Measurements from ENCODE around the gene TMEM72.

- TF ChIP-seq, protein P1, sequence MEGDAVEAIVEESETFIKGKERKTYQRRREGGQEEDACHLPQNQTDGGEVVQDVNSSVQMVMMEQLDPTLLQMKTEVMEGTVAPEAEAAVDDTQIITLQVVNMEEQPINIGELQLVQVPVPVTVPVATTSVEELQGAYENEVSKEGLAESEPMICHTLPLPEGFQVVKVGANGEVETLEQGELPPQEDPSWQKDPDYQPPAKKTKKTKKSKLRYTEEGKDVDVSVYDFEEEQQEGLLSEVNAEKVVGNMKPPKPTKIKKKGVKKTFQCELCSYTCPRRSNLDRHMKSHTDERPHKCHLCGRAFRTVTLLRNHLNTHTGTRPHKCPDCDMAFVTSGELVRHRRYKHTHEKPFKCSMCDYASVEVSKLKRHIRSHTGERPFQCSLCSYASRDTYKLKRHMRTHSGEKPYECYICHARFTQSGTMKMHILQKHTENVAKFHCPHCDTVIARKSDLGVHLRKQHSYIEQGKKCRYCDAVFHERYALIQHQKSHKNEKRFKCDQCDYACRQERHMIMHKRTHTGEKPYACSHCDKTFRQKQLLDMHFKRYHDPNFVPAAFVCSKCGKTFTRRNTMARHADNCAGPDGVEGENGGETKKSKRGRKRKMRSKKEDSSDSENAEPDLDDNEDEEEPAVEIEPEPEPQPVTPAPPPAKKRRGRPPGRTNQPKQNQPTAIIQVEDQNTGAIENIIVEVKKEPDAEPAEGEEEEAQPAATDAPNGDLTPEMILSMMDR (optimal IDR thresholded peaks at IDR 0.05 in 1 of 3, IDR thresholded peaks at IDR 0.05 in 1 of 3, conservative IDR thresholded peaks at IDR 0.05 in 1 of 3; ENCODE audit: extremely low read depth in 1 of 3, insufficient read depth in 2 of 3, low read length in 3 of 3), result no peak
- no peak for TF ChIP-seq EZH2 (IDR thresholded peaks at IDR 0.05; ENCODE audit: low read length)
Observed at GRCh38 chr10:44939691-44940401, 28.7 kb downstream of the TMEM72 start.
